ENCODE data around the gene C2CD4C. TPM values are rescaled to one million over a fixed set of nuclear protein-coding genes. Genes with fewer than 3 reads are reported as not detected.

Gene C2CD4C
- total RNA-seq, 1 experiment from 2014 or later, result 7.1 TPM

DNA sequence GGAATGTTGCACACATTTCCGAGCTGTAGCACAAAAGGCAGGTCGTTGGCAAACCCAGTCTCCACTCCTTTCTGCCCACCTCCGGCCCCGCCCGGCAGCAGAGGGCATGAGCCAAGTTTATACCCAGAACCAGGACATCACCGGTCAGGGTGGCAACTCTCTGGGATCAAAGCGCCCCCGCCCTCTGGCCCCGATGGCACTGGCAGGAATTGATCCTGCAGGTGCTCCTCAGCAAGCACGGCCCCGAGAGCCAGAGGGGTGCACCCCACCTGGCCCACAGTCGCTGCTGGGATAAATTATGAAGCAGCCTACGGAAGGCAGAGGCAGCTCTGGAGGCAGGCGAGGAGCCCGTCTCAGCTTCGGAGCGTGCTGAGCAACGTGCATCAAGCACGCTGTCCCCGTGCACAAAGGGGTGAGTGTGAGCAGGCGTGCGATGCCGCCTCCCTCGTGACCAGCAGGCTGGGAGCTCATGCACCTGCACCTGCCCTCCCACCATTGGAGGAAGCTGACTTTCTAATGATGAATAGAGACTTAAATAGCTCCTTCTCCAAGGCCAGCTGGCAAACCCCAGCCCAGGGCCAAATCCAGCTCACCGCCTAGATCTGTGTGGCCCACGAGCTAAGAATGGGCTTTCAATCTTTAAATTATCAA lies 26.2 kb upstream of the C2CD4C start (continued):
- no peak for TF ChIP-seq POLR2A (IDR thresholded peaks at IDR 0.05; ENCODE audit: borderline replicate concordance, extremely low read depth, insufficient read depth, insufficient read length)
- no peak for TF ChIP-seq EZH2 (IDR thresholded peaks at IDR 0.05)
- no peak for TF ChIP-seq TCF7L2 (IDR thresholded peaks at IDR 0.05; ENCODE audit: borderline replicate concordance, extremely low read depth, insufficient read depth, insufficient read length)

DNA sequence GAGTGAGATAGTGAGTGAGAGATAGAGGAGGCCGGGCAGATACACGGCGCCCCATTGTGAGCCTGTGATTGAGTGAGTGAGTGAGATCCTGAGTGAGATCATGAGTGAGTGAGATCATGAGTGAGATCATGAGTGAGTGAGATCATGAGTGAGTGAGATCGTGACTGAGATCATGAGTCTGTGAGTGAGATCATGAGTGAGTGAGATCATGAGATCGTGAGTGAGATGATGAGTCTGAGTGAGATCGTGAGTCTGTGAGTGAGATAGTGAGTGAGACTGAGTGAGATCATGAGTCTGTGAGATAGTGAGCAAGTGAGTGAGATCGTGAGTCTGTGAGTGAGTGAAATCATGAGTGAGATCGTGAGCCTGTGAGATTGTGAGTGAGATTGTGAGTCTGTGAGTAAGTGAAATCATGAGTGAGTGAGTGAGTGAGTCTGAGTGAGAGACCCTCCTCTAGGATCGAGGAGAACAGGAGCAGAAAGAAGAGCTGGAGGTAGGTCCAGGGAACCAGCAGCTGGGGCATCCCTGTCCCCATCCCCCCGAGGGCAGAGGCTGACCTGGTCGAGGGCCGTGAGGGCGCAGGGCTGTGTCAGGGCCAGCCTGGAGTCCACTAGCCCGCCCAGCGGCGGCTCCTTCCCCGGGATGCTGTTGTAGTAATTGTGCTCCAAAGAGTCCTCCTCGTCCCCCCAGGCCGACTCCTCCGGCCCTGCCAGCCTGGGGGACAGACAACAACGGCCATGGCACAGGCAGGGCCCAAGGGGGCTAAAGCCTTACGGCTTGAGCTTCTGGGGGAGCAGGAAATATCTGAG lies 25.4 kb upstream of the C2CD4C start:
- ChIA-PET RAD21 (ENCODE audit: low non-redundant PET in 1 of 2, low total read pairs in 2 of 2, uncharacterized antibody in 2 of 2, unreplicated experiment in 2 of 2) (no interaction called here), CTCF (no interaction called here), POLR2A (no interaction called here)
- Histone ChIP-seq H2AFZ (ENCODE audit: low read depth, low read length, poor library complexity, severe bottlenecking) (no peak overlapping the region), H3K9me3 (ENCODE audit: control insufficient read depth in 1 of 2, insufficient read depth in 1 of 2, low read depth in 1 of 2, low read length in 2 of 2) (no peaks in the 10 kb centered on the region), H3K27ac (ENCODE audit: low read depth, low read length) (no peak overlapping the region), H3K4me1 (ENCODE audit: control insufficient read depth in 1 of 2, insufficient read depth in 2 of 2, low read length in 2 of 2) (no peaks in the 10 kb centered on the region), H4K20me1 (ENCODE audit: insufficient read depth) (no peaks in the 10 kb centered on the region), H3K4me3 (replicated peaks in 1 of 2; ENCODE audit: low read depth in 1 of 2, low read length in 2 of 2) (no peak overlapping the region), H3K9me2 (ENCODE audit: insufficient read depth) (no peaks in the 10 kb centered on the region), H3K27me3 (ENCODE audit: insufficient read depth, low read length) (no peaks in the 10 kb centered on the region), H3K4me2 (ENCODE audit: low read length) (no peak overlapping the region), H3K9ac (ENCODE audit: low read length) (no peak overlapping the region), H3K36me3 (ENCODE audit: control insufficient read depth in 1 of 2, insufficient read depth in 2 of 2, low read length in 2 of 2) (no peaks in the 10 kb centered on the region), H3K79me2 (ENCODE audit: insufficient read depth, low read length) (no peaks in the 10 kb centered on the region)
- intact Hi-C loops (cut with micrococcal nuclease), result no loop called here
- BruUV-seq (replicated peaks), result no TSS peak
- ATAC-seq (no peak), DNase-seq (ENCODE audit: low read depth, low spot score) (no peak)
- no peak for TF ChIP-seq POLR2AphosphoS5 (IDR thresholded peaks at IDR 0.05; ENCODE audit: low read depth, low read length)
- TF ChIP-seq, protein P1, sequence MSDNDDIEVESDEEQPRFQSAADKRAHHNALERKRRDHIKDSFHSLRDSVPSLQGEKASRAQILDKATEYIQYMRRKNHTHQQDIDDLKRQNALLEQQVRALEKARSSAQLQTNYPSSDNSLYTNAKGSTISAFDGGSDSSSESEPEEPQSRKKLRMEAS (IDR thresholded peaks at IDR 0.05), result no peak
- no peak for TF ChIP-seq POLR2A (IDR thresholded peaks at IDR 0.05; ENCODE audit: borderline replicate concordance, extremely low read depth, insufficient read depth, insufficient read length)
- TF ChIP-seq ZNF274 (IDR thresholded peaks at IDR 0.05; ENCODE audit: low read depth, low read length), result no peak
- no peak for TF ChIP-seq TCF7L2 (IDR thresholded peaks at IDR 0.05; ENCODE audit: borderline replicate concordance, extremely low read depth, insufficient read depth, insufficient read length)
- no peak for TF ChIP-seq SP1 (IDR thresholded peaks at IDR 0.05; ENCODE audit: low read depth)
- TF ChIP-seq, protein P2, sequence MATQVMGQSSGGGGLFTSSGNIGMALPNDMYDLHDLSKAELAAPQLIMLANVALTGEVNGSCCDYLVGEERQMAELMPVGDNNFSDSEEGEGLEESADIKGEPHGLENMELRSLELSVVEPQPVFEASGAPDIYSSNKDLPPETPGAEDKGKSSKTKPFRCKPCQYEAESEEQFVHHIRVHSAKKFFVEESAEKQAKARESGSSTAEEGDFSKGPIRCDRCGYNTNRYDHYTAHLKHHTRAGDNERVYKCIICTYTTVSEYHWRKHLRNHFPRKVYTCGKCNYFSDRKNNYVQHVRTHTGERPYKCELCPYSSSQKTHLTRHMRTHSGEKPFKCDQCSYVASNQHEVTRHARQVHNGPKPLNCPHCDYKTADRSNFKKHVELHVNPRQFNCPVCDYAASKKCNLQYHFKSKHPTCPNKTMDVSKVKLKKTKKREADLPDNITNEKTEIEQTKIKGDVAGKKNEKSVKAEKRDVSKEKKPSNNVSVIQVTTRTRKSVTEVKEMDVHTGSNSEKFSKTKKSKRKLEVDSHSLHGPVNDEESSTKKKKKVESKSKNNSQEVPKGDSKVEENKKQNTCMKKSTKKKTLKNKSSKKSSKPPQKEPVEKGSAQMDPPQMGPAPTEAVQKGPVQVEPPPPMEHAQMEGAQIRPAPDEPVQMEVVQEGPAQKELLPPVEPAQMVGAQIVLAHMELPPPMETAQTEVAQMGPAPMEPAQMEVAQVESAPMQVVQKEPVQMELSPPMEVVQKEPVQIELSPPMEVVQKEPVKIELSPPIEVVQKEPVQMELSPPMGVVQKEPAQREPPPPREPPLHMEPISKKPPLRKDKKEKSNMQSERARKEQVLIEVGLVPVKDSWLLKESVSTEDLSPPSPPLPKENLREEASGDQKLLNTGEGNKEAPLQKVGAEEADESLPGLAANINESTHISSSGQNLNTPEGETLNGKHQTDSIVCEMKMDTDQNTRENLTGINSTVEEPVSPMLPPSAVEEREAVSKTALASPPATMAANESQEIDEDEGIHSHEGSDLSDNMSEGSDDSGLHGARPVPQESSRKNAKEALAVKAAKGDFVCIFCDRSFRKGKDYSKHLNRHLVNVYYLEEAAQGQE (IDR thresholded peaks at IDR 0.05; ENCODE audit: low read depth), result no peak
- no peak for TF ChIP-seq RAD21 (IDR thresholded peaks at IDR 0.05; ENCODE audit: low read depth)
- TF ChIP-seq, protein P3, sequence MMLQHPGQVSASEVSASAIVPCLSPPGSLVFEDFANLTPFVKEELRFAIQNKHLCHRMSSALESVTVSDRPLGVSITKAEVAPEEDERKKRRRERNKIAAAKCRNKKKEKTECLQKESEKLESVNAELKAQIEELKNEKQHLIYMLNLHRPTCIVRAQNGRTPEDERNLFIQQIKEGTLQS (IDR thresholded peaks at IDR 0.05), result no peak
- no peak for TF ChIP-seq YY1 (IDR thresholded peaks at IDR 0.05; ENCODE audit: extremely low read depth, insufficient replicate concordance, low read depth, low read length)
- TF ChIP-seq SRF (IDR thresholded peaks at IDR 0.05; ENCODE audit: low read depth), result no peak
- TF ChIP-seq ELF1 (IDR thresholded peaks at IDR 0.05; ENCODE audit: borderline replicate concordance, low read depth), result no peak

Measured in HCT116 (cell line).